Stomach smooth muscle (tissue), 2 donors: ENCODE results near the gene CASKIN1.

Experiments used
- H3K27ac ChIP-seq: one replicate; pipeline ENCODE4 v1.7.0; 2013; ENCODE audit warnings: mild to moderate bottlenecking, low read length, inconsistent platforms
- H3K27me3 ChIP-seq, 2 donors: one replicate each; pipeline ENCODE4 v1.7.0; 2013; ENCODE audit warnings: low read length in 2 of 2; ENCODE audit not compliant: insufficient read depth in 2 of 2, control insufficient read depth in 1 of 2
- H3K36me3 ChIP-seq, 2 donors: one replicate each; pipeline ENCODE4 v1.7.0; 2013; ENCODE audit warnings: low read length in 2 of 2; ENCODE audit not compliant: control insufficient read depth in 2 of 2, insufficient read depth in 2 of 2
- H3K4me1 ChIP-seq: one replicate; pipeline ENCODE4 v1.7.0; 2013; ENCODE audit warnings: low read length; ENCODE audit not compliant: control insufficient read depth, insufficient read depth
- H3K4me3 ChIP-seq, 2 donors: one replicate each; pipeline ENCODE4 v1.7.0; 2013; ENCODE audit warnings: low read length in 2 of 2
- H3K9ac ChIP-seq, 2 donors: one replicate each; pipeline ENCODE4 v1.7.0; 2013; ENCODE audit warnings: low read length in 2 of 2, mild to moderate bottlenecking in 1 of 2
- H3K9me3 ChIP-seq, 2 donors: one replicate each; pipeline ENCODE4 v1.7.0; 2013; ENCODE audit warnings: low read length in 2 of 2; ENCODE audit not compliant: control insufficient read depth in 2 of 2
- donor health status: healthy.
- donor health status: Pancreatic carcinoma.

CASKIN1 gene

DNA sequence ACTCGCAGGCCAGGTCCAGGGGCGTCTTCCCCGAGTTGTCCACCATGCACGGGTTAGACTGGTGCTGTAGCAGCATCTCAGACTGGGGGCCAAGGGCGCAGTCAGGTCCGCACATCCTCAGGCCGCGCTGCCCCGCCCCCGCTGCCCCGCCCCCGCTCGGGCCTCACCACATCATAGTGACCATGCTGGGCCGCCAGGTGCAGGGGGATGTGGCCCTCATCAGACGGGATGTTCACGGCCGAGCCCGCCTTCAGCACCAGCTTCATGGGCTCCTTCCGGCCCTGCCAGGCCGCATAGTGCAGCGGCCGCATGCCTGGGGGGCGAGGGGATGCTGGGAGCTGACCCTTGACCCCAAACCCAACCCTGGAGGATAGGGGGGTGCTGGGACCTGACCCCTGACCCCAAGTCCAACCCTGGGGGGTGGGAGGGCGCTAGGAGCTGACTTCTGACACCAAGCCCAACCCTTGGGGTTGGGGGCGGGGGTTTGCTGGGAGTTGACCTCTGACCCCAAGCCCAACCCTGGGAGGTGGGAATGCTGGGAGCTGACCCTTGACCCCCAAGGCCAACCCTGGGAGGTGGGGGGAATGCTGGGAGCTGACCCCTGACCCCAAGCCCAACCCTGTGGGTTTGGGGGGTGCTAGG, 7.0 kb downstream of the CASKIN1 start:
- Histone ChIP-seq H3K27me3 (peaks cover 10 to 11% of the 10 kb centered on the region in 2 donors), H3K4me1 (no peaks in the 10 kb centered on the region), H3K4me3 (no peak overlapping the region), H3K9ac (no peak overlapping the region), H3K27ac (no peak overlapping the region), H3K36me3 (no peaks in the 10 kb centered on the region), H3K9me3 (no peaks in the 10 kb centered on the region)

DNA sequence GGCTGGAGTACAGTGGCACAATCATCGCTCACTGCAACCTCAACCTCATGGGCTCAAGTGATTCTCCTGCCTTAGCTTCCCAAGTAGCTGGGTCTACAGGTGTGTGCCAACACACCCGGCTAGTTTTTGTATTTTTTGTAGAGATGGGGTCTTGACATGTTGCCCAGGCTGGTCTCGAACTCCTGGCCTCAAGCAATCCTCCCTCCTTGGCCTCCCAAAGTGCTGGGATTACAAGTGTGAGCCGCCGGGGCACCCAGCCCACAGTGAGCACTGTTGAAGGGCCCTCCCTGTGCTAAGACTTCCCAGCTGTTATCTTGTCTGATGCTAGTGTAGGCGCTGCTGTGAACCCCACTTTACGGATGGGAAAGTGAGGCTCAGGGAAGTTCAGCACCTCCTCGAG, 8.0 kb downstream of the CASKIN1 start:
- Histone ChIP-seq H3K9ac (no peak overlapping the region), H3K36me3 (no peaks in the 10 kb centered on the region), H3K27me3 (peaks cover under 1 to 2% of the 10 kb centered on the region in 2 donors), H3K4me1 (no peaks in the 10 kb centered on the region), H3K27ac (no peak overlapping the region), H3K4me3 (no peak overlapping the region), H3K9me3 (no peaks in the 10 kb centered on the region)

DNA sequence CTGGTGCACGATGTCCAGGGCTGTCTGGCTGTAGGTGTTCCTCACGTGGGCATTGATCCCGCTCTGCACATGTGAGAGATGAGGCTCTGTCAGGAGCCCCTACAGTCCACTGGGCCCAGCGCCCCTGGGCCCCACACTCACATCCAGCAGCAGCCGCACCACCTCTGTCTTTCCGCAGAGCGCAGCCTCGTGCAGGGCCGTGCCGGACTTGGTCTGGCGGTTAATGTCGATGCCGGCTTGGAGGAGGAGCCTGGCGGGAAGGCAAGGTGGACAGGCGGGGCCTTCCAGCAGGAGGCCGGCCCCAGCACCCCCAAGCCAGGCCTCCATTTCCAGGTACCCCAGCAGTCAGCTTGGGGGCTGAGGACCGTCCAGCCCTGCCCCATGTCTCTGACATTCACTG, 9.2 kb downstream of the CASKIN1 start:
- no peaks in the 10 kb centered on the region for H3K27me3 ChIP-seq
- H3K27ac ChIP-seq: no peak overlapping the region
- H3K4me3 ChIP-seq: no peak overlapping the region
- no peaks in the 10 kb centered on the region for H3K4me1 ChIP-seq
- H3K9me3 ChIP-seq: no peaks in the 10 kb centered on the region
- no peaks in the 10 kb centered on the region for H3K36me3 ChIP-seq
- no peak overlapping the region for H3K9ac ChIP-seq

DNA sequence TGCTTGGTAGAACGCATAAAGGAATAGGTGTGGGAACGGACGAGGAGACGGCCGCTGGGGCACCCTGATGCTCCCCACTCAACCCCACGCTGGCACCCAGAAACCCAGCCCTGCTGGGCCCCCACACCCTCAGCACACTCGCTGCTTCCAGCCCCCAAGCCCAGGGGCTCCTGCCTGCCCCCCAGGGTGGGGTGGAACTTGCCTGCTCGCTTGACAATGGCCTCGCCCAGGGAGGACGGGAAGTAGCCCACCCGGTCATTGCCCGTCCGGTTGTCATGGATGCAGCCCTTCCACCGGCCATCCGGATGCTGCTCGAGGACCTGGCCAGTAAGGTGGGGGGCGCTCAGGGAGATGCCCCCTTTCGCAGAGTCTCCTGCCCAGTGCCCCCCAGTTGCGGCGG, 9.9 kb downstream of the CASKIN1 start:
- Histone ChIP-seq H3K36me3 (no peaks in the 10 kb centered on the region), H3K9ac (no peak overlapping the region), H3K4me1 (no peaks in the 10 kb centered on the region), H3K27ac (no peak overlapping the region), H3K9me3 (no peaks in the 10 kb centered on the region), H3K4me3 (no peak overlapping the region), H3K27me3 (no peaks in the 10 kb centered on the region)

DNA sequence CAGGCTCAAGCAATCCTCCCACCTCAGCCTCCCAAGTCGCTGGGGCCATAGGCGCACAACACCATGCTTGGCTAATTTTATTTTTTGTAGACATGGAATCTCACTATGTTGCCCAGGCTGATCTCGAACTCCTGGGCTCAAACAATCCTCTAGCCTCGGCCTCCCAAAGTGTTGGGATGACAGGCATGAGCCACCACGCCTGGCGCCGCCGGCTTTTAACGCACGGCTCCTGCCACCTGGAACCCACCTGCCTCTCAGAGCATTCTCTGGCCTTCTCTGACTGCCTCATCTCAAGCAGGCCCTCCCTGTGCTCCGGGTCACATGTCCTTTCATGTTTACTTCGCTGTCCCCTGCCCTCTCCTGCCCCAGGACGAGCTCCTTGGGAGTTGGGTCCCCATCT, 10.3 kb downstream of the CASKIN1 start:
- Histone ChIP-seq H3K9me3 (no peaks in the 10 kb centered on the region), H3K27ac (no peak overlapping the region), H3K4me3 (no peak overlapping the region), H3K36me3 (no peaks in the 10 kb centered on the region), H3K27me3 (no peaks in the 10 kb centered on the region), H3K4me1 (no peaks in the 10 kb centered on the region), H3K9ac (no peak overlapping the region)

DNA sequence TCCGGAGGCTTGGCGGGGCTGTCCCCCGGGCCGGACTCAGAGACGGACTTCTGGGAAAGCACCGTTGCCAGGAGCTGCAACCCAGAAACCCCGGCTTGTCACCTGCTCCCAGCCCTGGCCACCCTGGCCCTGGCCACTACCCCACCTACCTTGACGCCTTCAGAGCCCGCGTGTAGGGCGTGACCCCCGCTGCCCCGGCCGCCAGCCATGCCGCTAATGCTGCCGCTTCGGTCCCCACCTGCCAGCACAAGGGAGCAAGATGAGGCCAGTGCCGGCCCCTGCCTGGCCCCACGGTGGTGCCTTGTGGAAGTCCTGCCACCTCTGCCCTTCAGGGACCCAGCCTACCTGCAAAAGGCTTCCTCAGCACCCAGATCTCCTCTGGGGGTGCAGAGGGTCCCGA, 11.4 kb downstream of the CASKIN1 start:
- Histone ChIP-seq H3K27me3 (no peaks in the 10 kb centered on the region), H3K4me3 (no peak overlapping the region), H3K36me3 (no peaks in the 10 kb centered on the region), H3K9me3 (no peaks in the 10 kb centered on the region), H3K4me1 (no peaks in the 10 kb centered on the region), H3K9ac (no peak overlapping the region), H3K27ac (no peak overlapping the region)

DNA sequence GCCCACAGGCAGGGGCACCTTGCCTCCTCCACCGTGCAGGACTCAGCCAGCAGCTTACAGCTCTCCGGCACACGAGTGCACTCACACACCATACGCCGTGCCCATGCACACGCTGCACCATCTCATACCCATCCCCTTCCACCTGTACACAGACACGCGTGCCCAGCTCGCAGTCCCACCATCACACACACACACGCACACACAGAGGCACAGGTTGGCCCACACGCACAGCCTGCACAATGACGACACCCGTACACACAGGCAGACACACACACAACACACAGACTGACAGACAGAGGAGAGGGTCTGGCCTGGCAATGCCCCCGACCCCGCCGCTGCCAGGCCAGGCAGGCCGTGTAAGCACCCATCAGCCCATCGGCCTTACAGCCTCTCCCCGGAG, 12.1 kb downstream of the CASKIN1 start:
- Histone ChIP-seq H3K4me3 (no peak overlapping the region), H3K27ac (no peak overlapping the region), H3K9me3 (no peaks in the 10 kb centered on the region), H3K36me3 (no peaks in the 10 kb centered on the region), H3K9ac (no peak overlapping the region), H3K4me1 (no peaks in the 10 kb centered on the region), H3K27me3 (peaks cover 0 to under 1% of the 10 kb centered on the region in 2 donors)

DNA sequence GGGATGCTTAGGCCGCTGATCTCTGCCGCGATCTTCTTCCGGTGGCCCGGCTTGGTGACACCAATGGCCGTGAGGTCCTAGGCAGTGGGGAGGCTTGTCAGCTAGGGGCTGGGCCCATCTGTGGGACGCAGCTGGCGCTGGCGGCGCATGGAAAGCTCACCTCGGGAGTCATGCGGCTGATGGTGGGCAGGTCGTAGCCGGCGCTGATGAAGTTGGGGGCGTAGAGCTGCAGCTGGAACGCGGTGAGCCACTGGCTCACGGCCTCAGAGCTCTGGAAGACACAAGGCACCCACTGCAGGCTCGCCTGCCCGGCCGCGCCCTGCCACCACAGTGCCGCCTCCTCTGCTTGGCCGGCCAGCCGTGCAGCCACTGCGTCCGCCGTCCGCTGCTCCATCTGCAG, 12.7 kb downstream of the CASKIN1 start:
- Histone ChIP-seq H3K4me3 (no peak overlapping the region), H3K4me1 (no peaks in the 10 kb centered on the region)

DNA sequence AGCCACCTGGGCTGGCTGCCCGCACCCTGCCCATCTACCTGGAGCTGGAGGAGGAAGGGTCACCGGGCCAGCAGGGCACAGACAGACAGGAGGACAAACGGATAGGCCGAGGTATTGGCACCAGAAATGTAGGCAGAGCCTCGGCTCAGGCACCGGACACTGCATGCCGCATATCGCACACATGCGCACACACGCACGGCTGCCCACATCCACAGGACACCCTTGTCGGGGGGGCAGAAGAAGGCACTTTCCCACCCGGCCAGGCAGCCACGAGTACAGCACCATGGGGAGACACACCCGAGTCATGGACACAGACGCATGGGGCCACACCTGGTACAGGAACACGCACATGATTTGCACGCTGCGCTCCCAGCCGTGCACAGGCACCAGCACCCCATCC, 14.5 kb downstream of the CASKIN1 start:
- H3K27me3 ChIP-seq: peaks cover 0 to 7% of the 10 kb centered on the region in 2 donors
- no peak overlapping the region for H3K4me3 ChIP-seq
- no peaks in the 10 kb centered on the region for H3K4me1 ChIP-seq
- H3K27ac ChIP-seq: no peak overlapping the region
- no peaks in the 10 kb centered on the region for H3K9me3 ChIP-seq
- H3K36me3 ChIP-seq: peaks cover 0 to 3% of the 10 kb centered on the region in 2 donors
- H3K9ac ChIP-seq: no peak overlapping the region

More for the DNA sequence above, 12.7 kb downstream of the CASKIN1 start:
- H3K27me3 ChIP-seq: peaks cover 0 to 3% of the 10 kb centered on the region in 2 donors
- H3K9me3 ChIP-seq: no peaks in the 10 kb centered on the region
- H3K27ac ChIP-seq: no peak overlapping the region
- H3K36me3 ChIP-seq: no peaks in the 10 kb centered on the region
- no peak overlapping the region for H3K9ac ChIP-seq

DNA sequence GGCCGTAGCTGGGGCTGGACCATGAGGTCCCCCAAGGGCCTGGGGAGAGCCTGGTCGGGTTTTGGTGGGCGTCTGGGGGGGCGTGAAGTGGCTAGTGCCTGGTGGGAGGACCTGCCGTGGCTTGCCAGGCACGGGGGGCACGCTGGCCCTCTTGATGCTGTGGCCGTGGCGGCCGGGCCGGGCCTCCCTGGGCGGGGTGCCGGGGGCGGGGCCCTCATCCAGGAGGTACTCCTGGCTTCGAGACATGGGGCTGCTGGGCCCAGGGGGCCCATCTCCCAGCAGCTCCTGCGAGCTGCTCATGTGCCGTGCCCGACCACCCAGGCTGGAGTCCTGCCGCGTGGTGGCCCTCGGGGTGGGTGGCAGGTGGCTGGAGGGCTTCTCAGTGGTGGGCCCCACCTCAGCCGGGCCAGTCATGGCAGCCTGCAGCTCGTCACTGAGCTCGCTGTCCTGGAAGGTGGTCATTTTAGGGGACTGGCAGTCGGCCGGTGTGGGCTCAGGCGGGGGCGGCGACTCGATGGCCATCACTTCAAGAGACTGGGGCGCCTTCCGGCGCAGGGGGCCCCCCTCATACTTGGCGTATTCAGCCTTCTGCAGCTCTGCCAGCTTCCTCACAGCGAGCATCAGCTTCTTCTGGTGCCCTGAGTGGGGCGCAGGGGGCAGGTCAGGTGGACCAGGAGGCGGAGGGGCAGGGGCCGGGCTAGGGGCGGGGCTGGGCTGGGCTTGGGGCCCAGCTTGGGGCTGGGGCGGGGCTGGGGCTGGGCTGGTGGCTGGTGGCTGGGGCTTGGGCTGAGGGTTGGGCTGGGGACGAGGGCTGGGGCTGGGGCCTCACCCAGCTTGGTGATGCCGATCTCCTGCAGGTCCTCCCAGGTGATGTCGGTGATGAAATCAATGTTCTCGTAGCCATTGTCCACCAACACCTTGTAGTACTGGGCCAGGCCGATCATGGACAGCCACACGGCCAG, 15.2 kb downstream of the CASKIN1 start:
- Histone ChIP-seq H3K9ac (no peak overlapping the region), H3K9me3 (no peaks in the 10 kb centered on the region), H3K4me1 (no peaks in the 10 kb centered on the region), H3K27ac (no peak overlapping the region), H3K36me3 (peaks cover 0 to 5% of the 10 kb centered on the region in 2 donors), H3K4me3 (no peak overlapping the region), H3K27me3 (peaks cover 0 to 7% of the 10 kb centered on the region in 2 donors)

DNA sequence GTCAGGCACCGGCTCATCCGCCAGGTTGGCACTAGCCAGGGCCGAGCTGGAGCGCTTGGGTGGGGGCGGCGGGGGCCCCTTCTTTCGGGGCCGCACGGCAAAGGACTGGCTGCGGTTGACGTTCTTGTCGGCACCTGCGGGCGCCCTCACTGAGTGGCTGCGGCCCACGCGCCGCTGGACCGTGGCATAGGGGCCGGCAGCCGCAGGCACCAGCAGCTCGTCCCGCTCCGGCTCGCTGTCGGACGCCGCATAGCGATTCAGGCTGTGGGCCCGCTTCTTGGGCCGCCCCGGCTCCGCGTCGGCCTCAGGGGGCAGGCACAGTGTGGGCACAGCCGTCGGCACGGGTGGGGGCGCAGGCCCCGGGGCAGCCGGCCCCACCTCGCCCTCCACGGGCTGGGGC, 15.9 kb downstream of the CASKIN1 start:
- Histone ChIP-seq H3K9ac (no peak overlapping the region), H3K4me1 (no peaks in the 10 kb centered on the region), H3K9me3 (no peaks in the 10 kb centered on the region), H3K27ac (no peak overlapping the region), H3K27me3 (peaks cover 0 to 7% of the 10 kb centered on the region in 2 donors), H3K36me3 (peaks cover 6 to 12% of the 10 kb centered on the region in 2 donors), H3K4me3 (no peak overlapping the region)
